Measurements from ENCODE around the gene TSPAN18. TPM values are rescaled to one million over a fixed set of nuclear protein-coding genes. Genes with fewer than 3 reads are reported as not detected.

Gene TSPAN18
- total RNA-seq, 1 experiment from 2014 or later = not detected

DNA sequence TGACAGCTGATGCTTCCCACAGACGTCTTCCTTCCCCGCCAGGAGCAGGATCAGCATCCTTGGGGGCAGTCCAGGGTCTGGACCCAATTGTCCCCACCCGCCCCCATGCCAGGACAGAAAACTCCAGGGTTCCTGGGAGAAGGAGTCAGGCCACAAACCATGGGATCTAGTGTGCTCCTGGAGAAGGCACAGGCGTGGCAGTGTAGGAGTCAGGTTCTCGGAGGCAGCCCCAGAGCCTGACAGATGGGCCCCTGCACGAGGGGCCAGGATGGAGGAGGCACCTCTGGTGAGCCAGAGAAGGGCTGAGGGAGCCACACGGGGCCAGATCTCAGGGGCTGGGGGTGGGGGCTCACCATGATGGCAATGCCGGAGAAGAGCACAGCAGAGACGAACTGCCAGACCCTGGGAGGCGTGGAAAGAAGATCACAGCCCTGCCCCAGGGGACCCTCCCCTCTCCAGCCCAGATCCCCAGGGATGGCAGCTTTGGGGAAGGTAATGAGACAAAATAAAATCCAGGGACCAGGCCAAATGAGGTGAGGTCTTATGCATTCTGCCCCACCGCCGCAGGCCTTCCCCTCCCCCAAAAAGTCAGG is 210.3 kb downstream of the TSPAN18 start:
- Histone ChIP-seq H3K36me3 (ENCODE audit: low read depth, low read length) (no peaks in the 10 kb centered on the region), H3K9me3 (ENCODE audit: low read length) (no peaks in the 10 kb centered on the region), H3K9me2 (replicated peaks; ENCODE audit: low read length) (no peaks in the 10 kb centered on the region), H3K4me1 (ENCODE audit: insufficient read depth, low read length) (no peaks in the 10 kb centered on the region), H3K9ac (ENCODE audit: low read length) (no peak overlapping the region), H3K4me2 (ENCODE audit: low read length) (no peak overlapping the region), H3K27me3 (ENCODE audit: low read length) (no peaks in the 10 kb centered on the region), H3K27ac (ENCODE audit: low read length) (no peak overlapping the region), H4K20me1 (ENCODE audit: low read length) (no peaks in the 10 kb centered on the region), H3F3A (ENCODE audit: low read length, unreplicated experiment) (no peaks in the 10 kb centered on the region), H2AFZ (ENCODE audit: low read length) (no peak overlapping the region), H3K4me3 (ENCODE audit: low read length) (no peak overlapping the region), H3K79me2 (ENCODE audit: low read length) (no peaks in the 10 kb centered on the region)
- intact Hi-C loops (cut with micrococcal nuclease) = loop anchor here (1.0 kb wide), 2 partner anchors 108 to 166 kb away; no protein-coding TSS in a partner anchor
- CTCF ChIA-PET = interaction anchor here (0.6 to 3.0 kb wide), 4 partner anchors 10 to 167 kb away, joined by 4 to 58 read pairs (median 6); no protein-coding TSS in a partner anchor
- BruUV-seq (replicated peaks) = no TSS peak
- TF ChIP-seq EZH2 (IDR thresholded peaks at IDR 0.05; ENCODE audit: low read length, unreplicated experiment) (no peak), EZH2phosphoT487 (IDR thresholded peaks at IDR 0.05; ENCODE audit: borderline replicate concordance, low read length) (no peak)
- TF ChIP-seq, protein P1, sequence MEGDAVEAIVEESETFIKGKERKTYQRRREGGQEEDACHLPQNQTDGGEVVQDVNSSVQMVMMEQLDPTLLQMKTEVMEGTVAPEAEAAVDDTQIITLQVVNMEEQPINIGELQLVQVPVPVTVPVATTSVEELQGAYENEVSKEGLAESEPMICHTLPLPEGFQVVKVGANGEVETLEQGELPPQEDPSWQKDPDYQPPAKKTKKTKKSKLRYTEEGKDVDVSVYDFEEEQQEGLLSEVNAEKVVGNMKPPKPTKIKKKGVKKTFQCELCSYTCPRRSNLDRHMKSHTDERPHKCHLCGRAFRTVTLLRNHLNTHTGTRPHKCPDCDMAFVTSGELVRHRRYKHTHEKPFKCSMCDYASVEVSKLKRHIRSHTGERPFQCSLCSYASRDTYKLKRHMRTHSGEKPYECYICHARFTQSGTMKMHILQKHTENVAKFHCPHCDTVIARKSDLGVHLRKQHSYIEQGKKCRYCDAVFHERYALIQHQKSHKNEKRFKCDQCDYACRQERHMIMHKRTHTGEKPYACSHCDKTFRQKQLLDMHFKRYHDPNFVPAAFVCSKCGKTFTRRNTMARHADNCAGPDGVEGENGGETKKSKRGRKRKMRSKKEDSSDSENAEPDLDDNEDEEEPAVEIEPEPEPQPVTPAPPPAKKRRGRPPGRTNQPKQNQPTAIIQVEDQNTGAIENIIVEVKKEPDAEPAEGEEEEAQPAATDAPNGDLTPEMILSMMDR (conservative IDR thresholded peaks at IDR 0.05; ENCODE audit: low read depth, low read length) = no peak
- POLR2A ChIA-PET (ENCODE audit: unreplicated experiment) = interaction anchor here (0.6 kb wide), 1 partner anchor 41 kb away, joined by 3 read pairs; no protein-coding TSS in a partner anchor
- ATAC-seq = peak; percentile 9; the same call in 1 of the 2 replicates
- no peak for DNase-seq

DNA sequence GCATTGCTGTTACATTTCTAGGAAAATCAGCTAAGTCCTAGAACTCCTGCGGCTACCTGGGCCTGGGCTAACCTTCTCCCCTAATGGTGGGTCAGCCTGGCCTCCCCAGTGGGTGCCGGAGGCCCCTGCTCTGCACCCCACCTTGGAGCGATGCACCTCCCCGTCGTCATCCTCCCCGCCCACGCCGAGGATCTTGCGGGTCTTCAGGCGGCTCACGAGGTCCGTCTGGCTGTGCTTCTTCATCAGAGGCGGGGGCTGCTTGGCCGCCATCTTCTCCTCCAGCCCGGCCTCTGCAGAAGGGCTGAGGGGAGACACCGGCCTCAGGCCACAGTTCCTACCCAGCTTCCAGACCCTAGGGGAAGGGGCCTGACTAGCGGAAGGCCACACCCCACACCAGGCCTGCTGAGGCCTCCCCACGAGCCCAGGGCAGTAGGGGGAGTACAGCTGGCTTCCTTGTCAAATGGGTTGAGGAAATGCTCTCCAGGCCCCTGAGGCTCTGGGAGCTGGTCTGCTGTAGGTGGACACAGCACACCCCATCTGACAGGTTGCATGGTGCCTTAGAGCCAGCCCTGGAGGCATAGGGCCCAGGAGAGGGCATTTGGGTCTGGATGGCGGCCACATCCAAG is 211.4 kb downstream of the TSPAN18 start:
- H3F3A ChIP-seq (ENCODE audit: low read length, unreplicated experiment) = no peaks in the 10 kb centered on the region
- no peak overlapping the region for H3K4me3 ChIP-seq (ENCODE audit: low read length)
- H2AFZ ChIP-seq (ENCODE audit: low read length) = no peak overlapping the region
- H3K4me1 ChIP-seq (ENCODE audit: insufficient read depth, low read length) = no peaks in the 10 kb centered on the region
- no peak overlapping the region for H3K4me2 ChIP-seq (ENCODE audit: low read length)
- TF ChIP-seq EZH2 (IDR thresholded peaks at IDR 0.05; ENCODE audit: low read length, unreplicated experiment) (no peak), EZH2phosphoT487 (IDR thresholded peaks at IDR 0.05; ENCODE audit: borderline replicate concordance, low read length) (no peak)
- TF ChIP-seq, protein P1 (conservative IDR thresholded peaks at IDR 0.05; ENCODE audit: low read depth, low read length) = no peak
- no peaks in the 10 kb centered on the region for H4K20me1 ChIP-seq (ENCODE audit: low read length)
- H3K27ac ChIP-seq (ENCODE audit: low read length) = no peak overlapping the region
- intact Hi-C loops (cut with micrococcal nuclease) = no loop called here
- BruUV-seq (replicated peaks) = no TSS peak
- H3K9me2 ChIP-seq (replicated peaks; ENCODE audit: low read length) = no peaks in the 10 kb centered on the region
- H3K36me3 ChIP-seq (ENCODE audit: low read depth, low read length) = no peaks in the 10 kb centered on the region
- H3K9ac ChIP-seq (ENCODE audit: low read length) = no peak overlapping the region
- DNase-seq = no peak
- H3K9me3 ChIP-seq (ENCODE audit: low read length) = no peaks in the 10 kb centered on the region
- H3K27me3 ChIP-seq (ENCODE audit: low read length) = no peaks in the 10 kb centered on the region
- ChIA-PET POLR2A (ENCODE audit: unreplicated experiment) (no interaction called here), CTCF (interaction anchor here (3.0 kb wide), 1 partner anchor 166 kb away, joined by 58 read pairs; no protein-coding TSS in a partner anchor)
- ATAC-seq = no peak
- no peaks in the 10 kb centered on the region for H3K79me2 ChIP-seq (ENCODE audit: low read length)
